ENCODE measurements around the gene PIBF1. TPM values are rescaled to one million over a fixed set of nuclear protein-coding genes. Genes with fewer than 3 reads are reported as not detected.

Gene PIBF1
- total and polyA plus RNA-seq, 5 donors: 10.5 to 17.7 (median 12.4) TPM

GRCh38 chr13:73015805-73016204, 233.9 kb downstream of the PIBF1 start:
- H3K27me3 ChIP-seq (ENCODE audit: control insufficient read depth, insufficient read depth): no peaks in the 10 kb centered on the region
- no peak overlapping the region for H3K27ac ChIP-seq (ENCODE audit: low read length)
- DNase-seq (no peak), ATAC-seq (no peak)
- no peaks in the 10 kb centered on the region for H3K4me1 ChIP-seq (ENCODE audit: control insufficient read depth, insufficient read depth, low read length)
- H3K9me3 ChIP-seq (ENCODE audit: control insufficient read depth, low read length): no peaks in the 10 kb centered on the region
- intact Hi-C loops (cut with DNase I): no loop called here
- 90% methylated on average over 1 of the region's 1 CpG for WGBS
- no peak overlapping the region for H3K4me3 ChIP-seq (ENCODE audit: low read length)

GRCh38 chr13:73018336-73018735, 236.4 kb downstream of the PIBF1 start:
- Histone ChIP-seq H3K4me1 (ENCODE audit: control insufficient read depth, insufficient read depth, low read length) (no peaks in the 10 kb centered on the region), H3K9me3 (ENCODE audit: control insufficient read depth, low read length) (no peaks in the 10 kb centered on the region), H3K4me3 (ENCODE audit: low read length) (no peak overlapping the region), H3K27me3 (ENCODE audit: control insufficient read depth, insufficient read depth) (no peaks in the 10 kb centered on the region), H3K27ac (ENCODE audit: low read length) (no peak overlapping the region)
- WGBS: 94% methylated on average over 1 of the region's 1 CpG
- ATAC-seq (no peak), DNase-seq (no peak)
- intact Hi-C loops (cut with DNase I): no loop called here

- no peaks in the 10 kb centered on the region for H3K9me3 ChIP-seq (ENCODE audit: control insufficient read depth, low read length)
- 78% methylated on average over 5 of the region's 5 CpGs for WGBS
- intact Hi-C loops (cut with DNase I): no loop called here
- DNase-seq (no peak), ATAC-seq (no peak)
- no peak overlapping the region for H3K4me3 ChIP-seq (ENCODE audit: low read length)
- no peak overlapping the region for H3K27ac ChIP-seq (ENCODE audit: low read length)
- H3K4me1 ChIP-seq (ENCODE audit: control insufficient read depth, insufficient read depth, low read length): no peaks in the 10 kb centered on the region
- H3K27me3 ChIP-seq (ENCODE audit: control insufficient read depth, insufficient read depth): no peaks in the 10 kb centered on the region
Measured at GRCh38 chr13:73025217-73026012, 243.5 kb downstream of the PIBF1 start.

- intact Hi-C loops (cut with DNase I): no loop called here
- no peak for DNase-seq
- no peaks in the 10 kb centered on the region for H3K9me3 ChIP-seq (ENCODE audit: control insufficient read depth, low read length)
- no peaks in the 10 kb centered on the region for H3K27me3 ChIP-seq (ENCODE audit: control insufficient read depth, insufficient read depth)
- no peak for ATAC-seq
- H3K4me1 ChIP-seq (ENCODE audit: control insufficient read depth, insufficient read depth, low read length): no peaks in the 10 kb centered on the region
- 94% methylated on average over 2 of the region's 2 CpGs for WGBS
- H3K27ac ChIP-seq (ENCODE audit: low read length): no peak overlapping the region
- H3K4me3 ChIP-seq (ENCODE audit: low read length): no peak overlapping the region
Measured at GRCh38 chr13:73034901-73035300, 253.0 kb downstream of the PIBF1 start.

GRCh38 chr13:73035660-73036059, 253.7 kb downstream of the PIBF1 start:
- no peak for ATAC-seq
- Histone ChIP-seq H3K9me3 (ENCODE audit: control insufficient read depth, low read length) (no peaks in the 10 kb centered on the region), H3K27ac (ENCODE audit: low read length) (no peak overlapping the region), H3K27me3 (ENCODE audit: control insufficient read depth, insufficient read depth) (no peaks in the 10 kb centered on the region), H3K4me3 (ENCODE audit: low read length) (no peak overlapping the region), H3K4me1 (ENCODE audit: control insufficient read depth, insufficient read depth, low read length) (no peaks in the 10 kb centered on the region)
- no peak for DNase-seq
- 59% methylated on average over 2 of the region's 2 CpGs for WGBS
- intact Hi-C loops (cut with DNase I): no loop called here

- intact Hi-C loops (cut with DNase I): no loop called here
- Histone ChIP-seq H3K4me1 (ENCODE audit: control insufficient read depth, insufficient read depth, low read length) (no peaks in the 10 kb centered on the region), H3K27me3 (ENCODE audit: control insufficient read depth, insufficient read depth) (no peaks in the 10 kb centered on the region), H3K9me3 (ENCODE audit: control insufficient read depth, low read length) (no peaks in the 10 kb centered on the region), H3K4me3 (ENCODE audit: low read length) (no peak overlapping the region), H3K27ac (ENCODE audit: low read length) (no peak overlapping the region)
- 84% methylated on average over 4 of the region's 4 CpGs for WGBS
- DNase-seq (no peak), ATAC-seq (no peak)
Measured at GRCh38 chr13:73036566-73036965, 254.6 kb downstream of the PIBF1 start.

GRCh38 chr13:73038064-73038463, 256.1 kb downstream of the PIBF1 start:
- DNase-seq (no peak), ATAC-seq (no peak)
- Histone ChIP-seq H3K4me3 (ENCODE audit: low read length) (no peak overlapping the region), H3K27me3 (ENCODE audit: control insufficient read depth, insufficient read depth) (no peaks in the 10 kb centered on the region), H3K27ac (ENCODE audit: low read length) (no peak overlapping the region), H3K4me1 (ENCODE audit: control insufficient read depth, insufficient read depth, low read length) (no peaks in the 10 kb centered on the region), H3K9me3 (ENCODE audit: control insufficient read depth, low read length) (no peaks in the 10 kb centered on the region)
- intact Hi-C loops (cut with DNase I): no loop called here

- Histone ChIP-seq H3K9me3 (ENCODE audit: control insufficient read depth, low read length) (no peaks in the 10 kb centered on the region), H3K27ac (ENCODE audit: low read length) (no peak overlapping the region), H3K4me3 (ENCODE audit: low read length) (no peak overlapping the region), H3K4me1 (ENCODE audit: control insufficient read depth, insufficient read depth, low read length) (no peaks in the 10 kb centered on the region), H3K27me3 (ENCODE audit: control insufficient read depth, insufficient read depth) (no peaks in the 10 kb centered on the region)
- ATAC-seq: no peak
- intact Hi-C loops (cut with DNase I): no loop called here
- no peak for DNase-seq
- 81% methylated on average over 2 of the region's 2 CpGs for WGBS
Measured at GRCh38 chr13:73039201-73040108, 257.5 kb downstream of the PIBF1 start.

- Histone ChIP-seq H3K27ac (ENCODE audit: low read length) (no peak overlapping the region), H3K27me3 (ENCODE audit: control insufficient read depth, insufficient read depth) (no peaks in the 10 kb centered on the region), H3K4me1 (ENCODE audit: control insufficient read depth, insufficient read depth, low read length) (no peaks in the 10 kb centered on the region), H3K4me3 (ENCODE audit: low read length) (no peak overlapping the region), H3K9me3 (ENCODE audit: control insufficient read depth, low read length) (no peaks in the 10 kb centered on the region)
- intact Hi-C loops (cut with DNase I): no loop called here
- ATAC-seq (no peak), DNase-seq (no peak)
- 88% methylated on average over 3 of the region's 3 CpGs for WGBS
Measured at GRCh38 chr13:73040484-73040883, 258.6 kb downstream of the PIBF1 start.

GRCh38 chr13:73040968-73041596, 259.1 kb downstream of the PIBF1 start:
- intact Hi-C loops (cut with DNase I): no loop called here
- WGBS: 86% methylated on average over 7 of the region's 7 CpGs
- ATAC-seq: no peak

GRCh38 chr13:73045031-73045430, 263.1 kb downstream of the PIBF1 start:
- DNase-seq: no peak
- intact Hi-C loops (cut with DNase I): no loop called here
- Histone ChIP-seq H3K4me3 (ENCODE audit: low read length) (no peak overlapping the region), H3K27me3 (ENCODE audit: control insufficient read depth, insufficient read depth) (no peaks in the 10 kb centered on the region), H3K27ac (ENCODE audit: low read length) (no peak overlapping the region), H3K4me1 (ENCODE audit: control insufficient read depth, insufficient read depth, low read length) (no peaks in the 10 kb centered on the region), H3K9me3 (ENCODE audit: control insufficient read depth, low read length) (no peaks in the 10 kb centered on the region)
- 91% methylated on average over 6 of the region's 6 CpGs for WGBS
- ATAC-seq: no peak

More at GRCh38 chr13:73040968-73041596, 259.1 kb downstream of the PIBF1 start:
- no peak overlapping the region for H3K4me3 ChIP-seq (ENCODE audit: low read length)
- H3K9me3 ChIP-seq (ENCODE audit: control insufficient read depth, low read length): no peaks in the 10 kb centered on the region
- DNase-seq: no peak
- H3K4me1 ChIP-seq (ENCODE audit: control insufficient read depth, insufficient read depth, low read length): no peaks in the 10 kb centered on the region
- H3K27ac ChIP-seq (ENCODE audit: low read length): no peak overlapping the region
- no peaks in the 10 kb centered on the region for H3K27me3 ChIP-seq (ENCODE audit: control insufficient read depth, insufficient read depth)

Measured in right cardiac atrium (tissue), 5 donors.